SK-N-SH (cell line): ENCODE data around the gene CES3. TPM values are rescaled to one million over a fixed set of nuclear protein-coding genes. Genes with fewer than 3 reads are reported as not detected.

ENCODE experiments used
- CTCF ChIA-PET: fragments of 300-600, 350-600 bp; formaldehyde crosslinking; extraction: SDS; loops from one replicate; lab custom pipeline; 2021; lab: Yijun Ruan, JAX
- POLR2A ChIA-PET: fragments of 350-600 bp; sonication (Branson Sonifier 250); formaldehyde crosslinking; extraction: SDS; loops from one replicate; lab custom pipeline; 2020; ENCODE audit warnings: antibody characterized with exemption, inconsistent platforms; lab: Yijun Ruan, JAX
- DNase-seq: peaks from one replicate; pipeline ENCODE4 v3.0.0; 2012
- H2AFZ ChIP-seq: fragments of 200-600 bp; sonication (generic); 2 replicates; pipeline ENCODE4 v1.8.1; 2016; ENCODE audit warnings: antibody characterized with exemption, mild to moderate bottlenecking, low read depth
- H3F3A ChIP-seq: fragments of 200-600 bp; sonication (generic); replicated peaks from 2 replicates; pipeline ENCODE3; 2016; ENCODE audit warnings: antibody characterized with exemption, mild to moderate bottlenecking; ENCODE audit not compliant: insufficient read depth
- H3K27ac ChIP-seq, 2 experiments: fragments of 200-500 bp in 1 of 2; fragments of 200-600 bp in 1 of 2; sonication (Bioruptor generic) in 1 of 2; sonication (generic), shearing (Covaris generic) in 1 of 2; 2 replicates each; pipeline versions ENCODE4 v1.5.1 to v1.6.1; 2014 to 2016; ENCODE audit warnings: low read depth in 2 of 2, inconsistent platforms in 1 of 2, low read length in 1 of 2, mild to moderate bottlenecking in 1 of 2, mixed read lengths in 1 of 2
- H3K27me3 ChIP-seq: fragments of 200-600 bp; sonication (generic), shearing (Covaris generic); 2 replicates; pipeline ENCODE4 v1.6.1; 2016; ENCODE audit warnings: mixed run types; ENCODE audit not compliant: insufficient read depth
- H3K36me3 ChIP-seq, 2 experiments: fragments of 200-500 bp in 1 of 2; fragments of 200-600 bp in 1 of 2; sonication (Bioruptor generic) in 1 of 2; sonication (generic) in 1 of 2; replicated peaks in 1 of 2; 2 replicates each; pipeline versions ENCODE3 to v1.5.1; 2014 to 2016; ENCODE audit warnings: low read length in 1 of 2, mild to moderate bottlenecking in 1 of 2; ENCODE audit not compliant: insufficient read depth in 2 of 2, control insufficient read depth in 1 of 2
- H3K4me1 ChIP-seq, 2 experiments: fragments of 200-500 bp in 1 of 2; fragments of 200-600 bp in 1 of 2; sonication (Bioruptor generic) in 1 of 2; sonication (generic), shearing (Covaris generic) in 1 of 2; 2 replicates each; pipeline versions ENCODE4 v1.5.1 to v1.6.1; 2014 to 2016; ENCODE audit warnings: low read depth in 1 of 2, low read length in 1 of 2, mixed run types in 1 of 2; ENCODE audit not compliant: insufficient read depth in 2 of 2, control insufficient read depth in 1 of 2
- H3K4me2 ChIP-seq: fragments of 200-600 bp; sonication (generic), shearing (Covaris generic); 2 replicates; pipeline ENCODE4 v1.6.1; 2017; ENCODE audit warnings: mixed run types
- H3K4me3 ChIP-seq, 2 experiments: fragments of 200-500 bp in 1 of 2; fragments of 200-600 bp in 1 of 2; sonication (Bioruptor generic) in 1 of 2; sonication (generic), shearing (Covaris generic) in 1 of 2; 2 replicates each; pipeline versions ENCODE4 v1.5.1 to v1.8.1; 2014 to 2016; ENCODE audit warnings: low read depth in 2 of 2, inconsistent platforms in 1 of 2, low read length in 1 of 2, mild to moderate bottlenecking in 1 of 2, mixed read lengths in 1 of 2, moderate library complexity in 1 of 2
- H3K79me2 ChIP-seq: fragments of 200-600 bp; sonication (generic); 2 replicates; pipeline ENCODE4 v1.8.1; 2017; ENCODE audit warnings: mild to moderate bottlenecking; ENCODE audit not compliant: insufficient read depth
- H3K9ac ChIP-seq: fragments of 200-600 bp; sonication (generic); 2 replicates; pipeline ENCODE4 v1.6.1; 2017; ENCODE audit warnings: mixed run types
- H3K9me2 ChIP-seq: fragments of 200-600 bp; sonication (generic); 2 replicates; pipeline ENCODE4 v1.6.1; 2017; ENCODE audit warnings: mixed run types
- H3K9me3 ChIP-seq: fragments of 200-600 bp; sonication (generic); 2 replicates; pipeline ENCODE4 v1.6.1; 2017; ENCODE audit warnings: mixed run types, mild to moderate bottlenecking, moderate library complexity
- H4K20me1 ChIP-seq: fragments of 200-600 bp; sonication (generic); 2 replicates; pipeline ENCODE4 v1.6.1; 2017; ENCODE audit warnings: mild to moderate bottlenecking, mixed run types; ENCODE audit not compliant: insufficient read depth
- CHD2 ChIP-seq: fragments of 150-350 bp; IDR thresholded peaks from 2 replicates; pipeline ENCODE4 v1.6.1; 2018; ENCODE audit warnings: low read length; ENCODE audit not compliant: partially characterized antibody
- CTCF ChIP-seq: fragments of 200-600 bp; sonication (generic); IDR thresholded peaks from 2 replicates; pipeline ENCODE4 v1.6.1; 2017; ENCODE audit warnings: antibody characterized with exemption, mild to moderate bottlenecking, moderate library complexity
- ELF1 ChIP-seq: IDR thresholded peaks from 2 replicates; pipeline ENCODE4 v1.4.0; 2012
- EP300 ChIP-seq, 2 experiments: IDR thresholded peaks; 2 replicates each; pipeline versions ENCODE4 v1.4.0 to v1.6.1; 2012; ENCODE audit warnings: borderline replicate concordance in 1 of 2, low read depth in 1 of 2, low read length in 1 of 2
- FOSL2 ChIP-seq: IDR thresholded peaks from 2 replicates; pipeline ENCODE4 v1.4.0; 2012; ENCODE audit warnings: low read depth, mild to moderate bottlenecking, moderate library complexity, borderline replicate concordance
- MAX ChIP-seq: IDR thresholded peaks from 2 replicates; pipeline ENCODE4 v1.4.0; 2012; ENCODE audit warnings: low read depth
- MXI1 ChIP-seq: IDR thresholded peaks from 2 replicates; pipeline ENCODE4 v1.6.1; 2012; ENCODE audit warnings: mild to moderate bottlenecking, low read depth, low read length, improper control_type of control experiment
- NRF1 ChIP-seq: IDR thresholded peaks from 2 replicates; pipeline ENCODE4 v1.6.1; 2012; ENCODE audit warnings: low read depth, mild to moderate bottlenecking, low read length
- RAD21 ChIP-seq: IDR thresholded peaks from 2 replicates; pipeline ENCODE4 v1.6.1; 2012; ENCODE audit warnings: mild to moderate bottlenecking, low read length
- RCOR1 ChIP-seq: fragments of 150-350 bp; IDR thresholded peaks from 2 replicates; pipeline ENCODE4 v1.6.1; 2017; ENCODE audit warnings: antibody characterized with exemption, low read length
- RFX5 ChIP-seq: IDR thresholded peaks from 2 replicates; pipeline ENCODE4 v1.6.1; 2012; ENCODE audit warnings: mild to moderate bottlenecking, improper control_type of control experiment, low read length
- RXRA ChIP-seq: IDR thresholded peaks from 2 replicates; pipeline ENCODE4 v1.4.0; 2012; ENCODE audit warnings: low read depth, mild to moderate bottlenecking, borderline replicate concordance
- SIN3A ChIP-seq: IDR thresholded peaks from 2 replicates; pipeline ENCODE4 v1.6.1; 2012; ENCODE audit warnings: low read depth, mild to moderate bottlenecking, low read length, moderate library complexity, borderline replicate concordance
- SMC3 ChIP-seq: IDR thresholded peaks from 2 replicates; pipeline ENCODE4 v1.6.1; 2012; ENCODE audit warnings: low read depth, low read length, improper control_type of control experiment
- WGBS: methylation state at CpG from one replicate; pipeline ENCODE4 v1.1.6; 2017; ENCODE audit warnings: low lambda C conversion rate; 5-methylcytosine and 5-hydroxymethylcytosine counted together
- polyA plus RNA-seq, 3 experiments: library from polyadenylated mRNA; depleted of rRNA; stranded (reverse); fragments of >200 nt; gene quantifications; 2 replicates each; pipeline ENCODE4 v1.2.3, GENCODE V29; 2012
- TF ChIP-seq, protein P1 (sequence below): IDR thresholded peaks from 2 replicates; pipeline ENCODE4 v1.4.0; 2012; ENCODE audit warnings: low read depth, borderline replicate concordance
- TF ChIP-seq, protein P2 (sequence below): fragments of 150-350 bp; IDR thresholded peaks from 2 replicates; pipeline ENCODE4 v1.6.1; 2017; ENCODE audit warnings: antibody characterized with exemption, low read length, low read depth, borderline replicate concordance

Gene CES3
- polyA plus RNA-seq, 1 of the 3 experiments (the other 2 are of a cell fraction) = 1.4 TPM

- no peak for DNase-seq
- peaks cover 18 to 38% of the 10 kb centered on the region in 2 experiments for H3K36me3 ChIP-seq
These were observed 24.6 kb upstream of the CES3 start for GRCh38 chr16:66936462-66936861.

GRCh38 chr16:66936889-66937554 lies 24.0 kb upstream of the CES3 start:
- WGBS = 97% methylated on average over 4 of the region's 4 CpGs
- TF ChIP-seq RCOR1 = no peak
- no peak for TF ChIP-seq CHD2
- TF ChIP-seq SMC3 = no peak
- TF ChIP-seq MXI1 = no peak
- no peak for TF ChIP-seq MAX
- TF ChIP-seq, protein P1, sequence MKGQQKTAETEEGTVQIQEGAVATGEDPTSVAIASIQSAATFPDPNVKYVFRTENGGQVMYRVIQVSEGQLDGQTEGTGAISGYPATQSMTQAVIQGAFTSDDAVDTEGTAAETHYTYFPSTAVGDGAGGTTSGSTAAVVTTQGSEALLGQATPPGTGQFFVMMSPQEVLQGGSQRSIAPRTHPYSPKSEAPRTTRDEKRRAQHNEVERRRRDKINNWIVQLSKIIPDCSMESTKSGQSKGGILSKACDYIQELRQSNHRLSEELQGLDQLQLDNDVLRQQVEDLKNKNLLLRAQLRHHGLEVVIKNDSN = no peak
- no peak for TF ChIP-seq ELF1
- no peak for TF ChIP-seq FOSL2
- TF ChIP-seq RFX5 = no peak

More at GRCh38 chr16:66936462-66936861, 24.6 kb upstream of the CES3 start:
- H3K9me2 ChIP-seq = no peaks in the 10 kb centered on the region
- H3K27ac ChIP-seq = no peak overlapping the region
- ChIA-PET CTCF (interaction anchor here (1.5 to 1.6 kb wide), 2 partner anchors 18 to 41 kb away, joined by 4 to 5 read pairs; no protein-coding TSS in a partner anchor), POLR2A (no interaction called here)
- H3K9ac ChIP-seq = peak overlapping the region; percentile 97; the same call in 1 of the 2 replicates
- no peak overlapping the region; a peak in 1 of 4 replicates for H3K4me3 ChIP-seq
- peak overlapping the region; percentile 96 for H3K4me2 ChIP-seq
- no peaks in the 10 kb centered on the region for H3K9me3 ChIP-seq
- H3K4me1 ChIP-seq = peaks cover 7 to 24% of the 10 kb centered on the region in 2 experiments; a peak in 2 of 4 replicates
- 100% methylated on average over 5 of the region's 6 CpGs for WGBS
- no peaks in the 10 kb centered on the region for H3K27me3 ChIP-seq
- TF ChIP-seq EP300 (IDR thresholded peaks at IDR 0.05; ENCODE audit: borderline replicate concordance in 1 of 2, low read depth in 1 of 2, low read length in 1 of 2) (no peak), SIN3A (no peak), NRF1 (no peak), RXRA (no peak), CTCF (no peak), RAD21 (no peak), RCOR1 (no peak)
- TF ChIP-seq, protein P1 = no peak
- TF ChIP-seq, protein P2, sequence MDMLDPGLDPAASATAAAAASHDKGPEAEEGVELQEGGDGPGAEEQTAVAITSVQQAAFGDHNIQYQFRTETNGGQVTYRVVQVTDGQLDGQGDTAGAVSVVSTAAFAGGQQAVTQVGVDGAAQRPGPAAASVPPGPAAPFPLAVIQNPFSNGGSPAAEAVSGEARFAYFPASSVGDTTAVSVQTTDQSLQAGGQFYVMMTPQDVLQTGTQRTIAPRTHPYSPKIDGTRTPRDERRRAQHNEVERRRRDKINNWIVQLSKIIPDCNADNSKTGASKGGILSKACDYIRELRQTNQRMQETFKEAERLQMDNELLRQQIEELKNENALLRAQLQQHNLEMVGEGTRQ = no peak
- peaks cover 65% of the 10 kb centered on the region for H3K79me2 ChIP-seq
- no peak overlapping the region for H2AFZ ChIP-seq
- H3F3A ChIP-seq = peaks cover 6% of the 10 kb centered on the region
- peaks cover 24% of the 10 kb centered on the region for H4K20me1 ChIP-seq

More at GRCh38 chr16:66936889-66937554, 24.0 kb upstream of the CES3 start:
- no peak for DNase-seq
- no peaks in the 10 kb centered on the region for H3K27me3 ChIP-seq
- peaks cover 64% of the 10 kb centered on the region for H3K79me2 ChIP-seq
- H3K36me3 ChIP-seq = peaks cover 18 to 41% of the 10 kb centered on the region in 2 experiments
- no peak overlapping the region for H2AFZ ChIP-seq
- no peaks in the 10 kb centered on the region for H3K9me3 ChIP-seq
- H3K4me1 ChIP-seq = peaks cover 7 to 24% of the 10 kb centered on the region in 2 experiments; a peak in 2 of 4 replicates
- H3F3A ChIP-seq = peaks cover under 1% of the 10 kb centered on the region
- H3K9ac ChIP-seq = no peak overlapping the region
- no peaks in the 10 kb centered on the region for H3K9me2 ChIP-seq
- no peak overlapping the region; a peak in 1 of 4 replicates for H3K4me3 ChIP-seq
- H3K27ac ChIP-seq = no peak overlapping the region
- CTCF ChIA-PET = interaction anchor here (1.5 to 1.6 kb wide), 2 partner anchors 17 to 42 kb away, joined by 4 to 5 read pairs; no protein-coding TSS in a partner anchor
- POLR2A ChIA-PET = no interaction called here
- H4K20me1 ChIP-seq = peaks cover 24% of the 10 kb centered on the region
- H3K4me2 ChIP-seq = peak overlapping the region; percentile 96; the same call in 1 of the 2 replicates
